T-helper 2 cell (primary cell): ENCODE results near the gene IFRD1.

ENCODE experiments used
- DNase-seq, 5 experiments: peaks; one replicate each; pipeline versions ENCODE4 v3.0.0 to v3.0.0-alpha.2; 2012 to 2022
- total RNA-seq, 2 donors: gene quantifications; one replicate each; lab custom pipeline; 2026; lab: John Stamatoyannopoulos, UW

IFRD1 gene, protein sequence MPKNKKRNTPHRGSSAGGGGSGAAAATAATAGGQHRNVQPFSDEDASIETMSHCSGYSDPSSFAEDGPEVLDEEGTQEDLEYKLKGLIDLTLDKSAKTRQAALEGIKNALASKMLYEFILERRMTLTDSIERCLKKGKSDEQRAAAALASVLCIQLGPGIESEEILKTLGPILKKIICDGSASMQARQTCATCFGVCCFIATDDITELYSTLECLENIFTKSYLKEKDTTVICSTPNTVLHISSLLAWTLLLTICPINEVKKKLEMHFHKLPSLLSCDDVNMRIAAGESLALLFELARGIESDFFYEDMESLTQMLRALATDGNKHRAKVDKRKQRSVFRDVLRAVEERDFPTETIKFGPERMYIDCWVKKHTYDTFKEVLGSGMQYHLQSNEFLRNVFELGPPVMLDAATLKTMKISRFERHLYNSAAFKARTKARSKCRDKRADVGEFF
- 187 to 256 reads per million in 2 donors for total RNA-seq

DNA sequence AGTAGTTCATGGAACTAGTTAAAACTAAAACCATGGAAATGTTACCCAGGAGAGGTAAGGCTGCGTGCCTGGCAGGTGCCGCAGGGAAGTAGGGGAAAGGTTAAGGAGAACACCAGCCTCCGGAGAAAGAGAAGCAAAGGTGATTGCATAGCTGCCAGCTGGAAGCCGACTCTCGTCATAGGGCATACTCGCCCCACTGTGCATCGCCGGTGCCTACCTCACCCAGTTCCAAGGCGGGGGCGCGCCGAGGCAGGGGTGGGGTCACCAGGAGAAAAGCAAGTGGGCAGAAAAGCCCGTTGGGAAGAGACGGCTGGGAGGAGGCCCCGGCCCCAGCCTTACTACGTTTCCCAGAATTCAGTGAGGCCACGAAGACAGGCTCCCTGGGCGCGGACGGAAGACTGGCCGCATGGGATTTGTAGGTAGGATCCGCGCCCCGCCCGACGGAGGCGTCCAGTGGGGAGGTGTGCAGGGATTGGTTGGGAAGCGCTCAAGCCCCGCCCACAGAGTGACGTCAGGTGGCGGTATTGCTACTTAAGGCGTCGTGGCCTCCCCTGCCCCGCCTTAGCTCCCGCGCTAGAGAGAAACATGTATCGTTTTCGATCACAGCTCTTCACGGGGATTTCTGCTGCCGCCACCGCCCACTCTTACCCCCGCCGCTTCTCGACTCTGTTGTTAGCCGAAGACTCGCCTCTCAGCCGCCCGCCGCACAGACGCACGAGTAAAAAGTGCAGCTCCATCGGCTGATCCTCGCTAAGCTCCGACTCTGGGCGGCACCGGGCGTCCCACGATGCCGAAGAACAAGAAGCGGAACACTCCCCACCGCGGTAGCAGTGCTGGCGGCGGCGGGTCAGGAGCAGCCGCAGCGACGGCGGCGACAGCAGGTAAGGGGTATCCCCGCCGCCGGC is at the start of gene IFRD1:
TSS of gene IFRD1 (plus strand) at position 559 of the 905 bp plus-strand sequence. CDS start at position 788, 229 bp downstream.
- DNase-seq: peak; percentile 97 to 99 (median 98)

DNA sequence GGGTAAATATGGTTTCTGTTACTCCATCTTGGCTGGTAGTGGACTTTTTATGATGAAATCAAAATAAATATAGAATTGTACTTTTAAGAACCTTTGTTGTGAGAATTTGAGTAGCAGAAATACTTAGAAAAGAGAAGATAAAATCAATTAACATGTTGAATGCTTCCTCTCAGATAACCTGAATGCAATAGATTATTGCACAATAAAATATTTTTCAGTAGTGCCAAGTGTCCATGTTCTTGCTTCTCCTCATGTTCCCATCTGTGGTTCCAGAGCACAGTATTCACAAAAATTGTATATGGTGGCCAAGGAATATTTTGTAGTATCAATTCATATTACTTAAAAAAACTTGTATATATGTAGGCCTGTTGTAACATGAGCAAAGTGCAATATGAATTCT is 45.9 kb upstream of the IFRD1 start:
- DNase-seq: no peak

DNA sequence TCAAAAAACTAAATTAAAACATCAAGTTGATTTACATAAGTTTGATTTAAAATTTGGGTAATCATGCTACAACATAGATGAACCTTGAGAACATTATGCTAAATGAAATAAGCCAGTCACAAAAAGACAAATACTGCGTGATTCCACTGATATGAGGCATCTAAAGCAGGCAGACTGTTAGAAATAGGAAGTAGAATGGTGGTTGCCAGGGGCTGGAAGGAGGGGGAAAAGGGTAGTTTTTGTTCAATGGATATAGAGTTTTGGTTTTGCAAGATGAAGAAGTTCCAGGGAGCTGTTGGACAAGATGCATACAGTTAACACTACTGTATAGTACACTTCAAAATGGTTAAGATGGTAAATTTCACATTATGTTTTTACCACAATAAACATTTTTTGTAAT is 45.0 kb upstream of the IFRD1 start:
- no peak for DNase-seq

DNA sequence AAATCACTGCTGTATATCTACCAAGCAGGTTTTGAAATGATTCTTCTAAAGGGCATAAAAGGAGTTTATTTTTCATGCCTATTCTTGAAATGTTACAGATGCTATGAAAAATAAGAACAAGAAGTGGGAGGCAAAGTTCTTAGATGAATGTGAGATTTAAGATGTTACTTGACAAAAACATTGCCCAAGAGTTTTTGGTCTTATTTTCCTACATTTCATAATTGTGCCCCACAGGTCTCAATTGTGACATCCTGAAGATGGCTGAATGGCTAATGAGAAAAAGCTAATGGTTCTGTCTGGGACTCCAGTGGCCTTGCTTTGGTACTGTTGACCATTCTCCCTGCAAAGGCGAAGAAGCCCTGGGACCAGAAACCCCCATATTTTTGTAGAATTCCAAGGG is 43.0 kb upstream of the IFRD1 start:
- no peak for DNase-seq

DNA sequence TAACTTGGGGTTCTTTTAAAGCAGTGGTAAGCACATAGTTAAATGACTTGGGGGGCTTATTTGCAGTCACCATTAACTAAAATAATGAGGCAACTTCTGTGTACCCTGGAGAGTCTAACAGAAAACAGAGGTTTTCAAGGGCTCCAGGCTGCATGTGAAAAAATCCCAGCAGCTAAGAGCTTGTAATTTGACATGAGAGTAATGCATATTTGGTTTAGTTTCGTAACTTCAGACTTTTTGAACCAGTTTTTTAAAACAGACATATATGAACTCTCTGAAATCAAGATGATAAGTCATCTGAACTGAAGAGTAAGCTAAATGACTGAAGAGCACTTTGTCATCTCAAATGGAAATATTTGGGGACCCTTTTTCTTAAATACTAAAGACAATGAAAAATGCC is 40.2 kb upstream of the IFRD1 start:
- DNase-seq: no peak

DNA sequence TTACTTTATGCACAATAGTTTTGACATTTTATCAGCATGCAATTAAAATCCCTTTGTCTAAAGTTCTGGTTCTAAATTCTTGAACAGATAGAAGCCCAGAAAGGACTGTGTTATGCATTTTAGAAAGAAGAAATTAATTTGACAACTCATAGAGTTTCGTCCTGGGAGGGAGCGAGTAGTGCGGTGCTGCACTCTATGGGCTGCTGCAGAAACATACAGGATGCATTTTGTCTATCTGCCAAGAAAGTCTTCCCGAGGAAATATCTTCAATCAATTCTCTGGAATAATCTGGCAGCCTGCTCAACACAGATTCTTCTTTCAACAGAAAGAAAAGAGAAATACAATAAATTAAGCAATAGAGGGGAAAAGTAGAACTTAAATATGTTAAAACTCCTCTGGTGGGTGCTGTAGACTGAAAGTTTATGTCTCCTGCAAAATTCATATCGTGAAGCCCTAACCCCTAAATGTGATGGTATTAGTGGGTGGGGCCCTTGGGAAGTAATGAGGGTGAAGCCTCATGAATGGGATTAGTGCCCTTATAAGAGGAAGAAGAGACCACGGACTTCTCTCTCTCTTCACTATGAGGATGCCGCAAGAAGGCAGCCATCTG is 39.0 kb upstream of the IFRD1 start:
- no peak for DNase-seq

DNA sequence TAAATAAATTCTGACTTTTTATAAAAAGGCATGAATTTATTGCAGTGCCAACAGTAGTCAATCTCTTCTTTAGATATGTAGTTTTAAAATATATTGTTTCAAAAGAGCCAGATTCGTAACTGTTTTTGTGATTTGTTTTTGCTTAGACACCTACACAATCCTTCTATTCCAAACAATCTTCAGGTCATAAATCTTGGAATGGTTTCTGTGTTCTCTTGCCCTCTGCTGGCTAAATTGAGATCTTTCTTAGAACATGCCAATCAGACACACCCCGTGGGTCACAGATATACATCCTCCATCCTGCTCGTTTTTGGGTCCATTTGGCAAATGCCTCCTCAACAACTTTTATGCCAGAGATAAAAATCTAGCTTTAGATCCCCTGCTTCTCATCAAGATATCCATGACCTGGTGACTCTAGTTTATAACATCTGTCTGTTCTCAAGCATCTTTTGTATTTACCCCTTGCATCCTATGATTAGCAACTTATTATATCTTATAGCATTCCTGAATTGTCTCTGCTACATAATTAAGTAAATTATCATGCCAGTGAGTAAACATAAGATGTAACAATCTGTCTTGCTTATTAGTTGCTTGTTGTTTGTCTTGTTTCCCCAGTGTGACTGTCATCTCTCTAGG is 35.3 kb upstream of the IFRD1 start:
- DNase-seq: no peak

DNA sequence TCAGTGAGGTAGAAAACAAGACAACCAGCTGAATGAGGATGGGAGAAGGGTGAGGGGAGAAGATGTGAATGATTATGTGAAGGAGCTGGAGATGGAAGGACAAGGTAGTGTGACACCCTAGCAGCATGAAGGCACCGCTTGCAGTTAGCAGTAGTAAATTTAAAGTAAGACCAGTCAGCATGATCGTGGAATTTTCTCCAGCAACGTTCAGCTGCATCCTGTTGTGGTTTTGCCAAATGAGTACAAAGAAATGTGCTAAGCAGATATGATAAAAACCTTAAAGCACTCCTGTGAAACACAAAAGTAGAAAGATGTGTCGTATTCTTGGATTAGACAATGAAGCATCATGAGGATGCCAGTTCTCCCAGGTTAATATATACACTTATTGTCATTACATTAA is 34.1 kb upstream of the IFRD1 start:
- DNase-seq: no peak

DNA sequence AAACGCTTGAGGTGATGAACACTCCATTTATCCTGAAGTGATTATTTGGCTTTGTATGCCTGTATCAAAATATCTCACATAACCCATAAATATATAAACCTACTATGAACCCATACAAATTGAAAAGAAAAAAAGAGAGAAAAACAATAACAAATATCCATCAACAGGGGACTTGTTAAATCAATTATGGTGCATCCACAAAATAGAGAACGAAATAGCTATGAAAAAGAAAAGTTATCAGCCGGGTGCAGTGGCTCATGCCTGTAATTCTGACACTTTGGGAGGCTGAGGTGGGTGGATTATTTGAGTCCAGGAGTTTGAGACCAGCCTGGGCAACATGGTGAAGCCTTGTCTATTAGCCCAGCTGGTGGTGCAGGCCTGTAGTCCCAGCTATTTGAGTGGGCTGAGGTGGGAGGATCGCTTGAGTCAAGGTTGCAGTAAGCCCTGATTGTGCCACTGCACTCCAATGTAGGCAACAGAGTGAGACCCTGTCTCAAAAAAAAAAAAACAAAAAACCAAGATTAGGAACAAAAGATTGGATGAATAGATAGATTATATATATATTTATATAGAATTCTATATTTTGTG is 30.6 kb upstream of the IFRD1 start:
- no peak for DNase-seq

DNA sequence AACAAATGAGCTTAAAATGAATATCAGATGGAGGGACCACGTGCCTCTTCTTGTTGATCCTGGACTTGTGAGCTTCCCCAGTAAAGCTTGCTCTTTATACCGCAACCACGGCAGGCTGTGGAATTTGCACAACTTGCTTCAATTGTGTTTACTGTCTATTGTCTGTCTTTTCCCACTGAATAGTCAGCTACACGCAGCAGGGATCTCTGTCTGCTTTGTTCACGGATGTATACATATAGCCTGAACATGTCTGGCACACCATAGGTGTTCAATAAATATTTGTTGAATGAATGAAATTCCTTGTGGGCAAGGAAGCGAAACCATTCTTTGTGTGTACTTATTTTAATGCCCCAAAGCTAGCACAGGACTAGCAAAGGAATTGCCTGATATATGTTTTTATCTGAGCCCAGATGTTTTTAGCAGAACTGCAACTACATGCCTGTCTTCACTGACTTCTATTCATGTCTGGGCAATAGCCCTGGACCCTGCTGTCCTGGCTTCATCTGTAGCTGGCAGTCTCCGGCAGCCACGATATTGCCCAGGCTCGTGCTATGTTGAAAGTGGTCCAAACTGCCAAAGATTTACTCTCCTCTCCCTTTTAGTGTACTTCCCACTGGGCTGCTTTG is 29.9 kb upstream of the IFRD1 start:
- DNase-seq: no peak

DNA sequence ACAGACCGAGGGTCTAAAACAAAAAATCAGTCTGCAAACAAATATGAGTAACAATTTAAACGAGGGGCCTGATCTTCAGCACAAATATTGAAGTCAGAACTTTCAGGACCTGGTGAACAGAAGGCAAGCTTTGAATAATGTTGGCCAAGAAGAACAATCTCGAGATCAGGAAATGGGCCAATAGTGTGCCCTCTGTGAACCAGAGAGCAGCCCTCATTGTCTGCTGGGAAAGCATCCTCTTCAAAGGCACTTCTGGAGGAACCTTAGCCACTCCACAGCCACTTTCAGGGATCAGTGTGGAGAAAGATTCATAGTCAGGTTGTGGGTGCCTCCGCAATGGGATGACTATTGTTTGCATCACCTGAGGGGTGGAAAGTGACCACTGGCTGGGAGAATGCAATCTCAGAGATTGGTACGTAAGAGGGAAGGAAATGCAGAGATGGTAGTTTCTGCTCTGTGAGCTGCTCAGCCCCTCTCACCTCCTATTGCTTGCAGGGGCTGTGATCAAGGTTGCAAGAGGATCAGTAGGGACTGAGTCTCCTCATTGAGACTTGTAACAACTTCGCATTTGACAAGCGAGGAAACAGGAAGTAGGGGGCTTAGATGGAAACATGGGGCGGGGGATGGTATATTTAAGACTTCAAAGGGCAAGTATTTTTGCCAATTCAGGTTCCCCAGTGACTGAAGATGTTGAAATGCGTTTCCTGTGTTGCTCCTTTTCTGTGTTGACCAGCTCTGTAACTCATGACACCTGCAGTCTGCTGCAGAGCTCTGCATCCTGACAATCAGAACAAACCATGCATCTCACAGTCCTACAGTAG is 28.4 kb upstream of the IFRD1 start:
- DNase-seq: peak in 1 of 5 experiments; percentile 30

DNA sequence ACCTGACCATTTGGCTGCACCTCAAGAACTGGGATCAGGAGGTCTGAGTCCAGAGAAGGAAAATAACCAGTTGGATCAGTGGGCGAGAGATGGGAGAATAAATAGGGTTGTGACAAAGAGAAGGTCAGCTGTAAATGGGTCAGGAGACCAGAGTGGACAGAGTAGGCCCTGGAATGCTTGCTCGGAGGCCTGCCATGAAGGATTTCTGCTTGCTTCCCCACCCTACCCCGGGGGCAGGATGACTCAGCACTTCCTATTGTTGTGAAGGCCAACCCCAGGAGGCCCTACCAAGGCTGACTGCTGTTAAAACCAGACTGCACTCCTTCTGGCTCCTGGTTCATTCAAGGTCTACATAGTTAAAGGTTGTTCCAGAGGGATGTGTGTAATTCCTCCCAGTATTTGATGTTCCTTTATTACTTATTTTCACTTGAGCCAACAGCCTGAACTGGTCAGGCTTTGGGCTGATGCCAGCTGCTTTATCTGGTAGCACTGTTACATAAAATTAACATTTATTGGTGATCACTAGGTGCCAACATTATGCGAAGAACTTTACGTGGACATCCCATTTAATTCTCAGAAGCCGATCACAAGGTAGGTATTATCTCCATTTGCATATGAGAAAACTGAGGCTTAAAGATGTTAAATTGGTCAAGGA is 27.3 kb upstream of the IFRD1 start:
- peak in 1 of 5 experiments; percentile 47 for DNase-seq

DNA sequence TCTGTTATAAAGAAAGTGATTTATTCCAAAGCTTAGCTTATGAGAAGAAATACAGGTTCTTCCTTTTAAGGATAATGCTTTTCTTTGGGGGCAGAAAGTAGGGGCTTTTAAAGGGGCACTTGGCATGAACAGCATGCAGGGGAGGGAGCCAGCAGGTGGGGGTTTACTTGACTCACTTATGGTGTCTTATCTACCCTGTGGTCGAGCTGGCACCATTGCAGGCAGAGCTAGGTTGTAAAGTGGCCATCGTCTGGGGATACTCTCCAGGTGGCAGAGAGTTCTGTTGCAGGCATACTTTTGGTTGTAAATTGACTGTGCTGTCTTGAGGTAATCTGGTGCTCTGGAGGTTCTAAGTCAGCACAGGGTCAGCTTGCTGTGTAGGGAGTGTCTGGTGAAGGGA is 26.3 kb upstream of the IFRD1 start:
- peak in 1 of 5 experiments; percentile 6 for DNase-seq

DNA sequence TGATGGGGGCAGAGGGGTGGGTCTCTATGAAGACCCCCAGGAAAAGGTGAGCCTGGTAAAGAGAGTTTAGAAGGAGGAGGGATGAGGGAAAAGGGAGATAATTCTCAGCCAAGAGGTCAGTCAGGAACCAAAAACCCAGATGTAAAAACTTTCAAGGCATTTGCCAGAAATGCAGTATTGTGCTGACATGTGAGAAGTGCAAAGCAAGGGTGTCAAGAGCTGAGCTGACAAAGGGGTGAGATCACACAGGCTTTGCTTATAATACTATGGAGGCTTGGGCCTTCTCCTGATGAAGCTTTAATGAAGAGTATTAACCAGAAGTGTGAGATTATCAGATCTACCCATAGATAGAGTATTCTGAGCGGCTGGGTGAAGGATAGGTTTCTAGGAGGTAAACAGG is 22.3 kb upstream of the IFRD1 start:
- no peak for DNase-seq

DNA sequence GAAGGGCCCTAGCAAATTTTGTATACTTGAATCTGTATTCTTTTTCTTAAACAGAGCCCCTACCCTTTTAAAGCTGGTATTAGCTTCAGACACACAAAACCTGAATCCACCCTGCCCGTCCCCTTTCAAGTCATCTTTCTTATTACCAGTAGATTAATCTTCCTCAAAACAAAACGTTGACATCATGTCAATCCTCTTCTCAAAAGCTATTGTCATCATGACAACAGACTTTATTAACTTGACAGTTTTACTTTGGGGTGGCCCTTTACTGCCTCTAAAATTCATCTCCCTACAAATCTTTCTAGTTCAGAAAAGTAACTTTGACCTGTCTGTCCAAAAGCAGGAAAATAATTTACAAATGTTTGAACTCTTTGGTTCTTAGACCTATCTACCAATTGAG is 21.5 kb upstream of the IFRD1 start:
- no peak for DNase-seq

DNA sequence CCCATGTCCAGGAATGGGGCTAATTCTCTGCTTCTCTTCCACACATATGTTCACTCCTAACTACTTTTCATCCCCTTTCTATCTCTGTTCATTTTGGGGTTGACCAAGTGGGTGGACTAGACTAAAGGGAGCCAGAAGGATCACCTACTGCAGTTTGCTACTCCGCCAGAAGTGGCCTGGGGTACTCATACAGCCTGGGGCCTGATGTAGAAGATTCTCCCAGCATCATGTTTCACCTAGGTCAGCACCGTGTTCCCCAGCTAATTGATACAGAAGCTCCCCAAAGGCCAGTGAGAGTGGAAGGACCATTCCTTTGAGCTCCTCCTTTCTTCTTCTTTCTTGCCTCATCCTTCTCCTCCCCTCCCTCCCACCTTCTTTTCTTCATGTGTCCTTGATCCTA is 19.6 kb upstream of the IFRD1 start:
- DNase-seq: no peak

DNA sequence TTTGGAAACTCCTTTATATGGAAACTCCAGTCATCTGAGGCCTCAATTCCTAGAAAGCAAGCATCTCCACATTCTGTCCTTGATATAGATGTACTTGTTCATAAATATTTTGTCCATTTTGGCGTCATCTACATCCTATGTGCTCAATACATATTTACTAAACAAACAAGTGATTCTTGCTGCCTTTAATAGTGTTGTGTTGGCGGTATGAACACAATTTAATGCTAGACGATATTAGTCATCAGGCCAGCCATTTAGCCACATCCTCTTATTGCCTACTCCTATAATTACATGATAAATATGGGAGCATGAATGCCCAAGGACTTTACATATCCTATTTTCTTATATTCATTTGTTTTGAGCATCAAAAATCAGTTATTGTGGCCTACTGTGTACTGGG is 18.5 kb upstream of the IFRD1 start:
- no peak for DNase-seq

DNA sequence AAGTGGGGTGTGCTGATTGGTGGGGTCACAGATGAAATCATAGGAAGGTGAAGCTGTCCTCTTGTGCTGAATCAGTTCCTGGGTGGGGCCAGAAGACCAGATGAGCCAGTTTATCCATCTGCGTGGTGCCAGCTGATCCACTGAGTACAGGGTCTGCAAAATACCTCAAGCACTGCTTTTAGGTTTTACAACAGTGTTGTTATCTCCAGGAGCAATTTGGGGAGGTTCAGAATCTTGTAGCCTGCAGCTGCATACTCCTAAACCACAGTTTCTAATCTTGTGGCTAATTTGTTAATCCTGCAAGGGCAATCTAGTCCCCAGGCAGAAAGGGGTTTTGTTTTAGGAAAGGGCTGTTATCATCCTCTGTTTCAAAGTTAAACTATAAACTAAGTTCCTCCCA is 17.0 kb upstream of the IFRD1 start:
- DNase-seq: no peak

DNA sequence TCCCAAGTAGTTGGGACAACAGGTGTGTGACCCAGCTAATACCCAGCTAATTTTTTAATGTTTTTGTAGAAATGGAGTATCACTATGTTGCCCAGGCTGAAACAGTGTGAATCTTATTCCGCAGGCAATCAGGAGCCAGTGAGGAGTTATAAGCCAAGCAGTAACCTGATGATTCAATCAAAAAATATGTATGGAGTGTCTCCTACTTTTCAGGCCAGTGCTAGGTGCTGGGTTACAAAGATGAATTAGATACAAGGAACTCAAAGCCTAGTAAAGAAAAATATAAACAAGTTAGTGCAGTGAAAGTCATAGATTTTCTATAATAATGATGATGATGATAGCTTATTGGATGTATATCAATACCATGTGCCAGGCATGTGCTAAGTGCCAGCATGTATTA is 13.2 kb upstream of the IFRD1 start:
- DNase-seq: no peak

DNA sequence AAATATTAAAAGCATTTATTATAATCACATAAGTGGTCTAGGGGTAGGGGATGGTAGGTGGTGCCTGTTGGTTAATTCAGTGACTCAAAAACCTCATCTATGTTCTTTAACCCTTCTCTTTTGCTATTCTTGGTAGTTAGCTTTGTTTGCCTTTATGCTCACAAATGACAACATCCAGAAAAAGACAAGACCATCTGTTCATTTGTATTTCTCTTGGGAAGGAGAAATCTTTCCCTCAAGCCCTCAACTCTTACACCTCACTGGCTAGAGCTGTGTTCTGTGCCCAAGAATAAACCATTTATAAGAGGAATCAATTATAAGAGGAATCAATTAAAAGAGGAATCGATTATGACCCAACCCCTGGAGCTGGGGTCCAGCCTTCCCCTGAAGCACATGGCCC is 10.8 kb upstream of the IFRD1 start:
- no peak for DNase-seq
